ENCODE measurements around the gene CLSTN2.

Gene CLSTN2

DNA sequence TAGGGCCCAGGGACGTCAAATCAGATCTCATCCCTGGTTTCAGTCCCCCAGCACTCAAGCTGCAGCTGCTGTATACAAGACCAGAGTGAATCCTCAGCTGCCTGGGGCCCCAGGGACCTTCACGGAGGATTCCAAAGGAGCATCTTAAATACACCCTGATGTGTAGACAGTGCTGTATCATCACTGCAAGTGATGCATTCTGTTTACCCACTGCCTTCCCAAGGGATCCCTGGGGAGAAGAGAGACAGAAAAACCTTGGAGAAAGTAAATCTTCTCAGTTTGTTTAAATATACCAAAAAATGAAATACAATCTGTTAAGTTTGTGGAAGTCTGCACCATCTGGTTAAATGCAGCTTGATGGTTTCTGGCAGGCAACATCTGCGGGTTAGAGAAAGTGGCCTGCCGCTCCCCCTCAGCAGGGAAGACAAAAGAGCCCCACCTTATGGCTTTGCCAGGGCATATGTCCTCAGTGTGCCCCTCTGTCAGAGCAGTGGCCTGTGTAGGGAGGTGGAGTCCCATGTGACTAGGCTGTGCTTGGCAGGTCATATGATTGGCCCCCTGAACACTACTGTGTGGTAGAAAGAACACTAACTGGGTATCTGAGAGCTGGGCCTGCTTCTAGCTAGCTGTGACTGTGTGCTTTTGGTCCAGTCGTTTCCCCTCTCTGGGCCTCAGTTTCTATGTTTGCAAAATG, 520.7 kb downstream of the CLSTN2 start:
- no peak for DNase-seq (ENCODE audit: low spot score)

DNA sequence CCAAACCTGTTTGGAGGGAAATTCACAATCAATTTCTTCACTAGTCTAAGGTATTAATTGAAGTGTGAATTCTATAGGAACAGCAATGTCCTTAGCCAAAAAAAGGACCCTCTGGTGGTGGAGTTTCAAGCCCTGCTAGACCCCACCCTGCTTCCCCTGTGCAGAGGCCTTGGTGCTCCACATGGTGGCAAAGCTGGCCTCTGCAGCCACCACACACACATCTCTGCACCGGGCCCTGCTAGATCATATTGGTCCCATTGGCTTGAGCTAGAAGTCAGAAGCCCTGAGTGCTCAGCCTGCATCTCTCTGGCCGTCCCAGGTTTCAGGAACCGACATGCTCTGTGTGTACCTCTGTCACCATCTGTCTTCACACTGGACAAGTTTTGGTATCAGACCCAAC, 522.0 kb downstream of the CLSTN2 start:
- no peak for DNase-seq (ENCODE audit: low spot score)

DNA sequence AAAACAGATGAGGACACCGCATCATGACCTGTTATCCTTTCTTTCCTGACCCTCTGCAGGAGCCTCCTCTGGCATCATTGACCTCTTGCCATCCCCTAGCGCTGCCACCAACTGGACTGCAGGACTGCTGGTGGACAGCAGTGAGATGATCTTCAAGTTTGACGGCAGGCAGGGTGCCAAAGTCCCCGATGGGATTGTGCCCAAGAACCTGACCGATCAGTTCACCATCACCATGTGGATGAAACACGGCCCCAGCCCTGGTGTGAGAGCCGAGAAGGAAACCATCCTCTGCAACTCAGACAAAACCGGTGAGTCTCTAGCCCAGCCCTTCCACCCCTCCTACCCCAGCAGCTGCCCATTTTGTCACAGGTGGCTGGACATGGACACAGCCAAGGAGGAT, 524.5 kb downstream of the CLSTN2 start:
- DNase-seq (ENCODE audit: low spot score) = no peak

DNA sequence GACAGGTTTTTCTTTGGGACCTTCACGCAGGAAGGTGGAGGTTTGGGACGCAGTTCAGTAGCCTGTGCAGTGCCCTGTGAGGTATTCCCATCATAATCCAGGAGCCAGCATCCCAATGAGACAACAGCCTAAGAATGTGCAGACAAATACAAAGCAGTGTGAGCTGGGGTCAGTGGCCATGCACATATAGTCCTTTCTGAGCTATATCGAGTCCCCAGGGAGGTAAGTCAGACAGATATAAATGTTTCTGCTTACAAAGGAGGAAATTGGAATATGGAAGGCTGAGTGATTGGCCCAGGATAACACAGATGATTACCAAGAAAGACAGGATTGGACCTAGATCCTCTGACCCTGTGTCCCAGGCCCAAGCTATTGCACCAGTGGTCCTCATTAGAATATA, 526.3 kb downstream of the CLSTN2 start:
- no peak for DNase-seq (ENCODE audit: low spot score)

DNA sequence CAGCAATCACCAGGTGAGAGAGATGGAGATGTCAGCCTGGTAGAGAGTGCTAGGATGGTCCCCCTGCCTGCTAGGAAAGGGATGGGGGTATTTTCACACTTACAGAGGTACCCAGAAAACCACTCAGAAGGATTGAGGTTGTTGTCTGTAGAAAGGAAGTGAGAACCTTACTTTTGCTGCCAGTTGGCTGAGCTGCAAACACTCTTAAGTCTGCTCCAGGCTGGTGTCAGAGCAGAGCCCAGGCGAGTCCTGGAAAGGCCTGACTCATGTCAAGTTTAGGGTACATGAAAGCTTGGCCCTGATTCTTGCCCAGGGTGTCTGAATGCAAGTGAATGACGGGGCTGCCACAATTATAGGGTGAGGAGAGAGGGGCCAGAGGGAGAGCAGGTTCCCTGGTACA, 528.4 kb downstream of the CLSTN2 start:
- no peak for DNase-seq (ENCODE audit: low spot score)

DNA sequence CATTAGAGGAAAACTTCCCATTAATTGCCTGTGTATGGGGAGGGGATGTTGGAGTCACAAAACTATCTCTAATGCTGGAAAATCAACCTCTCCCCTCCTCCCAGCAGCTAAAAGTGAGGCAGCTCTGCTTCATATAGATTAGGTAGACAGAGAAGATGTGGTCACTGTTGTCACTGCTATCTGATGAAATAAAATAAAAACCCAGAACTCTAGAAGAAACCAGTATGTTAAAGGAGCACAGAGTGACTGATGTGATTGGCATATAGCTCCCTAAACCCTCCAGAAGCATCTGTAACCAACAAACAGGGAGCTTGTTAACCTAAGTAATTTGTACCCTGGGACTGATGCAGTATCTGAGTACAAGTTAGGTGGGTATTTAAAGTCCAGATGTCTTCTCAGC, 531.0 kb downstream of the CLSTN2 start:
- no peak for DNase-seq (ENCODE audit: low spot score)

DNA sequence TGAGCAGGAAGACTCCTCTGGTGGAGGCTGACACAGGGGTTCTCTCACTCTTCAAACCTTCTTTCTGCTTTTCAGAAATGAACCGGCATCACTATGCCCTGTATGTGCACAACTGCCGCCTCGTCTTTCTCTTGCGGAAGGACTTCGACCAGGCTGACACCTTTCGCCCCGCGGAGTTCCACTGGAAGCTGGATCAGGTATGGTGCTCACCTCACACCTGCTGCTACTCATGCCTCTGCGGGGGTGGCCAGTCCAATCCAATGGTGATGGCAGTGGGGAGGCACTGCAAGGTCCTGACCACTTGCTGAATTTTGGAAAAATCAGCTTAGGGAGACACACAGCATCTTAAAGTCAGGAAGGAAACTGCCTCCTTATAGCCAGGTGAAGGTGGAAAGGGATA, 531.5 kb downstream of the CLSTN2 start:
- DNase-seq (ENCODE audit: low spot score) = no peak

DNA sequence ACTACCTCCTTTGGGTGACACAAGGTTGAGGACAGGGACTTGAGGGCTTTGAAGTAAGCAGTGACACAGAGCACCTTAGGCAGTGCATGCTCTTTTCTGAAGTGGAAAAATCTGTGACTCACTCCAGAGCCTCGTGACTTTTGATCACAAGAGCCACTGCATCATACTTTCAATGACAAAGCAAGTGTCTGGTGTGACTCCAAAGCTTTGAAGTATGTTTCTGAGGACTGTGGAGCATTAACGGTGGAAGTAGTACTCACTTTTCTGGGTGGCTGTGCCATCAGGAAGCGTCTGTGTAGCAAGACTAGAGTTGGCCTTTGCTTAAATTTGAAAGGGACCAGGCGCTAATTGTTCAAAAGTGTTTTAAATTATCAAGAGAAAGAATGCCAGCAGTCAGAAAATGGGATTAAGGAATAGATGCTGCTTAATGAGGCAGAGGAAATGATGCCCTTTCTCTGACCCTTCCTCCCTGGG, 532.2 kb downstream of the CLSTN2 start:
- no peak for DNase-seq (ENCODE audit: low spot score)

DNA sequence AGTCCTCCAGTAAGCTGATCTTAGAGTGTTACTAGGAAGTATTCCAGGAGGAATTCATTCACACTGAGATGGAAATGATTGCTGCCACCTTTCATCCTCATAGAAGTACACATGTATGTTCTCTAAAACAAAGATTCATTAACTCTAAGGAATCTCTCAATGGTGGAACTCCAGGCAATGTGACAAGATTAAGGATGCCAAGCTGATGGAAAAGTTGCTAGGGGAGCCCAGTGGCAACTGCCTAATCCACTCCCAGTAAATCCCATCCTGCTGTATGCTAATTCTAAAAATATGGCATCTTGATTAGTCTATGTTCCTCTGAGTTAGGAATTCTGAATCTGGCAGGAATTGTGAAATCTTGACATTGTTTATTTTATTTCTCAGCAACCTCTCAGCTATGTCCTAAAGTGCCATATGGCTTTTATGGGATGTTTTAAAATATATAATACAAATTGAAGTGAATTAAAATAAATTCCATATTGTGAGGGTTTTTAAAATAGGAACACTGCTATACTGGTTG, 532.9 kb downstream of the CLSTN2 start:
- DNase-seq (ENCODE audit: low spot score) = no peak

DNA sequence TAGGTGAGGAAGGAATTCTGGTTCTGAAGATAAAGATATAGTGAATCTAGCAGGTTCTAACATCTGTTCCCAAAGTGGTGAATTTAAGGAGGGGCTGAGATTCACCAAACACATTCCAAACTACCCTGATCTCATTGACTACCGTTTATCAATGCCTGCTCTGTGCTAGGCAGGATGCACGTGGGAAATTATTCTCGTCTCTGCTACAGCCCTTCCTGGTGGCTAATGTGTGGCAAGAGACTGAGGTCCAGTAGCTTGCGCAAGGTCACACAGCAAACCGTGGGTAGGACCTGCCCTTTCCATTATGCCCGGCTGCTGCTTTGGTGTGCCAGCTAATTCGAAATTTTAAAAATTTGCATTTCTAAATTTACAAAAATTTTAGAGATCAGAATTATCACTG, 533.4 kb downstream of the CLSTN2 start:
- no peak for DNase-seq (ENCODE audit: low spot score)

DNA sequence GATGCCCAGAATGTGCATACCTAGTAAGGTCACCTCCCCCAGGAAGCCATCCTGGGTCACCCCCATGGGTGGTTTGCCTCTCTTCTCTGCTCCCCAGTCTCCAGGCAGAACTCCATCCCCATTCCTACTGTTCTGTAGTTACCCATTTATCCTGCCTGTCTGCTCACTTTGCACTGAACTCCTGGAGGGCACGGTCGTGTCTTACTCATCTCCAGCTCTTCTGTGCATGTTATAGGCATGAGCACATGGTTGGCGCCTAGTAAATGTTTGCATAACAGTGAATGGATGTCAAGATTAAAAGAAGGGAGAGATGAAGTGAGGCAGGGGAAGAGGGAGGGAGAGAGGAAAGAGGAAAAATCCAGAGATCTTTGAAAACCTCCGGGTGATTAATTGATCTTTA, 534.5 kb downstream of the CLSTN2 start:
- no peak for DNase-seq (ENCODE audit: low spot score)

DNA sequence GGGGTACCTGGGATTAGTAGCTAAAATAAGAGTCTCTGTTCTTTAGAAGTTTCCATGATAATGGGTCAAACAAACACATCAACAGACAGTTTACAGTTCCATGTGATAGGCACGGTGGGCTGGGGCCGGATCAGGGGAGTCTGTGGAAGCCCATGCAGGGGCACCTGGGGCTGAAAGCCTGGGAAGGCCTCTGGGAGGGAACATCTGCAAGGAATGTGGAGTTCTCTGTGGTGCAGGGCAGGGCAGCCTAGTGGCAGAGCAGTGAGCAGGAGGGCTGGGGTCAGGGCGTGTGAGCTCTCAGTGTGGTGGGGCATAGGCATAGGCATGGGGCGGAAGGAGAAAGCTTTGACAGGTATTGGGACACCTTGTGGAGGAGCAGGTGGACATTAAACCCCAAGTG, 535.2 kb downstream of the CLSTN2 start:
- DNase-seq (ENCODE audit: low spot score) = no peak

DNA sequence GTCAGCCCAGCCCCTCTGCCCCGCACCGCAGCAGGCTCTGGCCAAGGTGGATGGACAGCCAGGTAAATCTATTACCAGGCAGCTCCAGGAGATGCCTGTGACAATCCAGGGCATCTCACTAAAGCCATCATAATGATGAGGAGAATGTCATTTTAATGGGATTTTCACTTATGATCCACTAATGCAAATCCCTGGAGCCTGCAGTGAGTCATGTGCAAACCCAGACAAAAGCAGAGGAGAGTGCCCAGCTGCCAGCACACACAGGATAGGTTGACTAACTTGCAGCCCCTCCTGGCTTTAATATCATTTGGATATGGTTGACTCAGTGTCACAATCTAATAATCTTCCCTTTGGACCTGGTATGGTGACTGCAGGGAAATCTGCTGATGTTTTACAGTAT, 536.0 kb downstream of the CLSTN2 start:
- no peak for DNase-seq (ENCODE audit: low spot score)

DNA sequence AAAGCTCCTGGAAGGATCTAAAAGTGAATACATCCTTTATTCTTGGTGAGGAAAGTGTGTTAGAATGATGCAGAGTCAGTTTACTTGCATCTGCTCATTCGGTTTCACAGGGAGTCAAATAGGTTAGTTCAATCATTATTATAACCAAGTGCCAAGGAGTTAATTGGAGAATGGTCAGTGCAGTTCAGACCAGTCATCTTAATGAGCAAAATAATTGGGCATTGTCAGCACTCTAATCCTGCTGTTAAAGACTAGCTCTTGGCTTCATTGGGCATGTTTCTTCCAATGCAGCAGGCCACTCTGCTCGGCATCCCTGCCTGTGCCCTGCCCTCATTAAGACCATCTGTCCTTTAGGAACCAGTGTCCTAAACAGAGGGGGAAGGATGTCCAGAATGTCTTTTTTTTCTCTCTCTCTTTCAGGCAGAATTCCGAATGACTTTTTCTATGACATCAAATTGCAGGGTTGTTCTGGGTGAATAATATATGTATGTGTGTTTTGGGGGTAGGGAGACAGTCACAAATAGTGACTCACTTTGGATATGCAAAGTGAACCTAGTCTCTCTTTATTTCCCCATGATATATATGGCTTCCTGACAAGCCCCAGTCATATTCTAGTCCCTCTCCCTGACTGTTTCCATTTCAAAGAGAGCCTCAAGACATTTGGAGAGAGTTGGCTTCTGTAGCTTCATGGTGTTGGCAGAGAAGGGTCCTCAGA, 537.5 kb downstream of the CLSTN2 start:
- no peak for DNase-seq (ENCODE audit: low spot score)

DNA sequence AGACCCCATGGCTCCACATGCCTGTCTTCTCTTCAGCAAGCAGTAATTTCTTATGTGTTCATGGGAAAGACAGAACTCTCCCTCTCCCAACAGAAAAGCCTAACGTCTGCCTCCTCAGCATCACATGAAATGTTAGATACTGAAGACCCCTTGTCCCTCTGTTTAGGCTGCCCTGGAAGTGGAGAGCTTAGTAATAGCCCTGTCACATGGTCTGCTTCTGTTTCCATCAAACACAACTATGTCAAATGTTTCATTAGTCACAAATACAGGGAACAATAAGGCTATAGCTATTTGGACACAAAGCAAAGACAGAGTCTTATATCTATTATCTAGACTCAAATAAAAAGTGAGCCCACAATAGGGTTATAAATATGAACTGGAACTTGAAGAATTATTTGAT, 552.6 kb downstream of the CLSTN2 start:
- no peak for DNase-seq (ENCODE audit: low spot score)

DNA sequence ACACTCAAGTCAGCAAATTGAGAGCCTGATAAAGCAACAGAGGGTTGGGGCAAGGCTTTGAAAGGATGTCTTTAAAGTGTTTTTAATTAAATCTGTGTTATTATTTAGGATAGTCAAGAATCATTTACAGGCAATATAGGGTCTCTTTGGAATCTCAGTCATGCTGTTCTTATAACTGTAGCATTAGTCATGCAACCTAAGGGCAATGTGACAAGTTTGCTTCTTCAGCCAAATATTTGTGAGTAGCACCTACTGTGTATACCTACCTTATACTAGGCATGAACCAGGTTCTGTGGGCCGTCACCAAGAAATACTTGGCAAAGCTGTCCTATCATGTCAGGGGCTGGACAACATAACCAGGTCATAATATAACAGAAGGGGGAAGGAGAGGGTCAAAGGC, 558.3 kb downstream of the CLSTN2 start:
- DNase-seq (ENCODE audit: low spot score) = no peak

DNA sequence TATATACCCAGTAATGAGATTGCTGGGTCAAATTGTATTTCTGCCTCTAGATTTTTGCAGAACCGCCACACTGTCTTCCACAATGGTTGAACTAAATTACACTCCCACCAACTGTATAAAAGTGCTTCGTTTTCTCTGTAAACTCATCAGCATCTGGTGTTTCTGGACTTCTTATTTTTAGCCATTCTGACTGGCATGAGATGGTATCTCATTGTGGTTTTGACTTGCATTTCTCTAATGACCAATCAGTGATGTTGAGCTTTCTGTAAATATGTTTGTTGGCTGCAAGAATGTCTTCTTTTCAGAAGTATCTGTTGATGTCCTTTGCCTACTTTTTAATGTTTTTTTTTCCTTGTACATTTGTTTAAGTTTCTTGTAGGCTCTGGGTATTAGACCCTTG, 560.0 kb downstream of the CLSTN2 start:
- no peak for DNase-seq (ENCODE audit: low spot score)

DNA sequence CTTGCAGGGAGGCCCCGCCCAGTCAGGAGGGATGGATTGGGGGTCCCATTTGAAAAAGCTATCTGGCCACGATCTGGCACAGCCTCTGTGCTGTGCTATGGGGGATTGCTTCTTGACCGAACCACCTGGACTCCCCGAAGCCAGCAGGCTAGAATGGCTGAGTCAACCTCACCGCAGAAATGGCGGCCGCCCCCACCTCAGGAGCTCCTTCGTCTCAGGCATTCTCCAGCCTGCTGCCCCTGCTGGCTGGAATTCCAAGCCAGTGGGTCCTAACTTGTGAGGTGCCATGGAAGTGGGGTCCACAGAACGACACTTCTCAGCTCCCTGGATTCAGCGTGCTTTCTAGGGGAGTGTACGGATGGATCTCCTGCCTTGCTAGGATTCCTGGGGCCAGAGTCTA, 562.3 kb downstream of the CLSTN2 start:
- no peak for DNase-seq (ENCODE audit: low spot score)

DNA sequence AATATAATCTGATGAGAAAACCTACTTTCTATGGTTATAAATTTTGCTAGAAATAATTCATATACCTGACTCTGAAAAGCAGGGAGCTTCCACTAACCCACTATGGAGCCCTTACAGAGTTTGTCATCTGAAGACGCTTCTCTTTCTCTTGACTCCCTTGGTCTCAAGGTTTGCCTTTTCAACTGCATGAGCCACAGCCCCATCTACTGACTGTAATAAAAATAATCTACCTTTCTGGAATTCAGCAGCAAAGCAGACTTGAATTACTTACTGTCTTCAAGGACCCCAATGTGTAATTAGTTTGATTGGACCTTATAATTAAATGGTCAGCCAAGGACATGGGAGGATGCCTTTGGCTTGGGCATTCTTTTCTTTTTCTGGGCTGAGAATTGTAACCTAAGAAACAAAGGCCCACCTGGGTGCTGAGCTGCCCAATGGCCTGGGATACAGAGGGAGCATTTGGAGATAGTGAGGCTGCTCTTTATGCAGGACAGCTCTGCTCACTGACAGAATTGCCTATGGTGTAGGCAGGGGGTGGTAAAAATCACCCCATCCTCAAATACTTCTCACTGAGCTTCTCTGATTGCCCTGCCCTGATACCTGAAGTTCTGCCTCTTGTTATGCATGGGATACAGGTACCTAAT, 564.3 kb downstream of the CLSTN2 start:
- DNase-seq (ENCODE audit: low spot score) = no peak

DNA sequence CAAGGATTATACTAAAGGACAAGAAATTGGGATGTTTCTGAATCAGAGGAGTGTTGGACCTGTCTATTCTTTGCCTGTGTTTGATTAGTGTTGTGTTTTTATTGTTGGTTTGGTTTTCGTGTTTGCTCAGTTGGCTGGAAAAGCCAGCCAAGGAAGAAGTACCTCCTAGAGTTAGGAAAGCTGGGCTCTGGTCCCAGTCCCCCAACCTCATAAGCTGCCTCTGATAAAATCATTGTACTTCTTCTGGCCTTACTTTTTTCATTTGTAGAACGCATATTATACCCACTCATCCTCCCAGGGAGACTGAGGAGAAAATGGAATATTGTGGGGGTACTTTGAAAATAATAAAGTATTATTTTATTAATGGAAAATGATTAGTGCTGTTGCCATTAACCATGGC, 565.5 kb downstream of the CLSTN2 start:
- no peak for DNase-seq (ENCODE audit: low spot score)

DNA sequence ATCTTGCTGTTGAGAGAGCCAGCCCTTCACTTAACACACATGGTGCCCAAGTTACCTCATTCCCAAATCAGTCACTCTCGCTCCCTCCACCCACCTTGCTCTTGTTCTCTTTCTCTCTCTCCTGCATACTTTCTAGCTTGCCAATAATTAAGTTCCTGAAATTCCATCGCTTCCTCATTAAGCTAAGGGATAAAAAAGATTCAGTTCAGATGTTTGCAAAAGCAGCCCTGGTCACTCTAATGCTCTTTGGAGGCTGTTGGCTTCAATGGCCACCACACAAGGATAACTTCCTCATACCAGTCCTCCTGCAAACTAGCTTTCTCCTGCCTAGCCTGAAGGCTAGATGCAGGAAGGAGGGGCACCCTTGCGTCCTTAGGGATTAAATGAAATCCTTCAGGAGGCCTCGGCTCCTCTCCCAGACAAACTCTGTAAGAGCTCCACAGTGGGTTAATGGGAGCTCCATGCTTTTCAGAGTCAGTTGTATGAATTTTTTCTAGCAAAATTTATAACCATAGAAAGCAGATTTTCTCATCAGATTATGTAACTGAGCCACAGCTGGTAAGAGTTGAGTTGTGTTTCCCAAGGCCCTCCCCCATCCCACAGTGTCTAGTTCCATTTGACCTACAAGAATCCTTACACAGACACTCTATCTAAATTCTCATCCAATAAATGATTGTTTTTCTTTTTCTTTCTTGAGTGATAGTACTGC, 566.2 kb downstream of the CLSTN2 start:
- no peak for DNase-seq (ENCODE audit: low spot score)

DNA sequence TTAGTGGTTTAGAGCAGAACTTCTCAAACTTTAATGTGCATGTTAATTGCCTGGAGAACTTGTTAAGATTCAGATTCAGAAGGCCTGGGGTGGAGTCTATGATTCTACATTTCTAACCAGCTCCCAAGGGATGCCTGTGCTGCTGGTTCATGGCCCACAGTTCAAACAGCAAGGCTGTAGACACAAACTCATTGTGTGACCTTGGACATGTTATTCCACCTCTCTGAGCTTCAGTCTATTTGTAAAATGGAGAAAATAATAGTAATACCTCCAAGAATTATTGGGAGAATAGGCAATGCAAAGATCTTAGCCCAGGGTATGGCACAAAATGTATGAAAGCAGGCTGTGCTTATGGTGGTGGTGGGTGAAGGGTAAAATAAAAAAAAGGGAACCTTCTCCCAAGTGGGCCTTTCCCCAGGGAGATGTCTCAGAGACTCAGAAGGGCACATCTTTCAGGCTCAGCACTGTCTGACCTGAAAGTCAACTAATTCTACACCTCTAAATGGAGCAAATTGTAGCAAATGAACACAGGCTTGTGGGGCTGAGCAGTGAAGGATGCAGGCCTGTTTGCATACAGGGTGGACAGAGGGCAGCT, 566.9 kb downstream of the CLSTN2 start:
- DNase-seq (ENCODE audit: low spot score) = no peak

Measured in AG20443 (cell line).